MCF 10A (cell line): ENCODE data around the gene TIAM2. TPM values are rescaled to one million over a fixed set of nuclear protein-coding genes. Genes with fewer than 3 reads are reported as not detected.
"Not testable (repeated sequence)": the region's sequence is repeated elsewhere in the genome, so short reads cannot be mapped to it uniquely, and the experiment has no call there.

ENCODE experiments used
- BruUV-seq: library from RNA; stranded (reverse); fragments of 400-500 nt; replicated peaks from 2 replicates; lab custom pipeline; 2021; lab: Mats Ljungman, UMichigan
- CTCF ChIA-PET: fragments of 300-600 bp; sonication (Branson Sonifier 250); formaldehyde crosslinking; extraction: SDS; loops from one replicate; lab custom pipeline; 2021; ENCODE audit warnings: antibody characterized with exemption, inconsistent platforms; lab: Yijun Ruan, JAX
- POLR2A ChIA-PET: fragments of 300-600, 350-650 bp; sonication (Branson Sonifier 250); formaldehyde crosslinking; extraction: SDS; loops from one replicate; lab custom pipeline; 2020; ENCODE audit warnings: antibody characterized with exemption, inconsistent platforms; lab: Yijun Ruan, JAX
- DNase-seq: peaks from one replicate; pipeline ENCODE4 v3.0.0-alpha.2; 2018; ENCODE audit not compliant: unreplicated experiment
- H3K27ac Mint-ChIP-seq: one replicate; pipeline ENCODE4 v1.8.0; 2022; ENCODE audit warnings: mild to moderate bottlenecking, low read depth, mixed read lengths; ENCODE audit not compliant: unreplicated experiment
- H3K27me3 Mint-ChIP-seq: one replicate; pipeline ENCODE4 v1.8.0; 2022; ENCODE audit warnings: mixed read lengths; ENCODE audit not compliant: insufficient read depth, unreplicated experiment
- H3K36me3 Mint-ChIP-seq: one replicate; pipeline ENCODE4 v1.8.0; 2022; ENCODE audit warnings: mild to moderate bottlenecking, moderate library complexity, mixed read lengths; ENCODE audit not compliant: insufficient read depth, unreplicated experiment
- H3K4me1 Mint-ChIP-seq: one replicate; pipeline ENCODE4 v1.8.0; 2022; ENCODE audit warnings: mixed read lengths; ENCODE audit not compliant: insufficient read depth, unreplicated experiment
- H3K4me3 Mint-ChIP-seq: one replicate; pipeline ENCODE4 v1.8.0; 2022; ENCODE audit warnings: mild to moderate bottlenecking, moderate library complexity, mixed read lengths; ENCODE audit not compliant: unreplicated experiment
- H3K9me3 Mint-ChIP-seq: one replicate; pipeline ENCODE4 v1.8.0; 2022; ENCODE audit warnings: mixed read lengths; ENCODE audit not compliant: unreplicated experiment
- CTCF ChIP-seq: fragments of 200-600 bp; IDR thresholded peaks from one replicate; pipeline ENCODE4 v1.8.0; 2022; ENCODE audit warnings: antibody characterized with exemption, mild to moderate bottlenecking; ENCODE audit not compliant: unreplicated experiment
- intact Hi-C: fragments of 100-400 bp; cut with micrococcal nuclease; formaldehyde crosslinking; loops from 2 replicates; pipeline ENCODE4 v1.14.1; 2022
- total RNA-seq: library from RNA; stranded (reverse); gene quantifications from 2 replicates; pipeline ENCODE4 v1.2.3, GENCODE V29; 2022

The TIAM2 gene
- total RNA-seq, 1 experiment from 2014 or later, result 3.1 TPM

- intact Hi-C loops, result no loop called here
- Mint-ChIP-seq H3K36me3 (no peaks in the 10 kb centered on the region), H3K4me1 (peaks cover 6% of the 10 kb centered on the region), H3K27ac (no peak overlapping the region), H3K4me3 (no peak overlapping the region), H3K9me3 (no peaks in the 10 kb centered on the region), H3K27me3 (no peaks in the 10 kb centered on the region)
- POLR2A ChIA-PET, result no interaction called here
- TF ChIP-seq CTCF, result no peak
- no peak for DNase-seq
- CTCF ChIA-PET, result interaction anchor here (0.7 kb wide), 1 partner anchor 32 kb away, joined by 3 read pairs; no protein-coding TSS in a partner anchor
- no TSS peak for BruUV-seq
Measured at GRCh38 chr6:155014137-155014536, 19.0 kb downstream of the TIAM2 start.

GRCh38 chr6:155014670-155015300, 19.7 kb downstream of the TIAM2 start:
- Mint-ChIP-seq H3K4me1 (peaks cover 6% of the 10 kb centered on the region), H3K27ac (no peak overlapping the region), H3K4me3 (no peak overlapping the region), H3K27me3 (no peaks in the 10 kb centered on the region), H3K36me3 (no peaks in the 10 kb centered on the region), H3K9me3 (no peaks in the 10 kb centered on the region)
- ChIA-PET CTCF (no interaction called here), POLR2A (no interaction called here)
- no TSS peak for BruUV-seq
- DNase-seq, result no peak
- no peak for TF ChIP-seq CTCF
- intact Hi-C loops, result no loop called here

GRCh38 chr6:155018415-155018814, 23.3 kb downstream of the TIAM2 start:
- BruUV-seq, H3K4me1 Mint-ChIP-seq, intact Hi-C loops, H3K4me3 Mint-ChIP-seq, H3K27ac Mint-ChIP-seq, H3K36me3 Mint-ChIP-seq, POLR2A ChIA-PET, H3K9me3 Mint-ChIP-seq, DNase-seq, H3K27me3 Mint-ChIP-seq: not testable (repeated sequence)
- CTCF ChIA-PET, result interaction anchor here (1.4 kb wide), 1 partner anchor 18 kb away, joined by 4 read pairs; no protein-coding TSS in a partner anchor

- Mint-ChIP-seq H3K27ac (no peak overlapping the region), H3K36me3 (no peaks in the 10 kb centered on the region), H3K27me3 (no peaks in the 10 kb centered on the region), H3K9me3 (no peaks in the 10 kb centered on the region), H3K4me3 (no peak overlapping the region), H3K4me1 (peaks cover 12% of the 10 kb centered on the region)
- BruUV-seq, result no TSS peak
- intact Hi-C loops, result no loop called here
- POLR2A ChIA-PET, result no interaction called here
- CTCF ChIA-PET, result interaction anchor here (0.6 kb wide), 1 partner anchor 29 kb away, joined by 3 read pairs; no protein-coding TSS in a partner anchor
- TF ChIP-seq CTCF, result no peak
- no peak for DNase-seq
Measured at GRCh38 chr6:155021680-155022079, 26.6 kb downstream of the TIAM2 start.
